Measurements from ENCODE around the gene IGF1R. TPM values are rescaled to one million over a fixed set of nuclear protein-coding genes. Genes with fewer than 3 reads are reported as not detected.

IGF1R gene
- polyA plus RNA-seq, 1 experiment: 21.6 TPM

GRCh38 chr15:98720577-98721565 is 72.5 kb downstream of the IGF1R start:
- DNase-seq (ENCODE audit: low read depth, low spot score): no peak
- POLR2A ChIA-PET: no interaction called here
- CTCF ChIA-PET: interaction anchor here (1.1 kb wide), 1 partner anchor 61 kb away, joined by 8 read pairs; no protein-coding TSS in a partner anchor
- Histone ChIP-seq H3K27ac (ENCODE audit: low read depth, low read length) (no peak overlapping the region), H3K27me3 (ENCODE audit: control insufficient read depth, insufficient read depth, low read length) (no peaks in the 10 kb centered on the region), H3K9me3 (ENCODE audit: control insufficient read depth, insufficient read depth, low read length) (no peaks in the 10 kb centered on the region), H3K4me3 (ENCODE audit: low read depth, low read length) (no peak overlapping the region)
- no peak for TF ChIP-seq CTCF (IDR thresholded peaks at IDR 0.05; ENCODE audit: low read depth, low read length)

- H3K27ac ChIP-seq (ENCODE audit: low read depth, low read length): no peak overlapping the region
- ChIA-PET CTCF (no interaction called here), POLR2A (no interaction called here)
- H3K27me3 ChIP-seq (ENCODE audit: control insufficient read depth, insufficient read depth, low read length): no peaks in the 10 kb centered on the region
- no peaks in the 10 kb centered on the region for H3K9me3 ChIP-seq (ENCODE audit: control insufficient read depth, insufficient read depth, low read length)
- no peak for DNase-seq (ENCODE audit: low read depth, low spot score)
- H3K4me3 ChIP-seq (ENCODE audit: low read depth, low read length): no peak overlapping the region
- no peak for TF ChIP-seq CTCF (IDR thresholded peaks at IDR 0.05; ENCODE audit: low read depth, low read length)
Measured at GRCh38 chr15:98722209-98722608, 73.9 kb downstream of the IGF1R start.

GRCh38 chr15:98722645-98723044 is 74.3 kb downstream of the IGF1R start:
- ChIA-PET POLR2A (no interaction called here), CTCF (no interaction called here)
- TF ChIP-seq CTCF (IDR thresholded peaks at IDR 0.05; ENCODE audit: low read depth, low read length): no peak
- no peak overlapping the region for H3K4me3 ChIP-seq (ENCODE audit: low read depth, low read length)
- no peak for DNase-seq (ENCODE audit: low read depth, low spot score)
- H3K27me3 ChIP-seq (ENCODE audit: control insufficient read depth, insufficient read depth, low read length): no peaks in the 10 kb centered on the region
- no peaks in the 10 kb centered on the region for H3K9me3 ChIP-seq (ENCODE audit: control insufficient read depth, insufficient read depth, low read length)
- H3K27ac ChIP-seq (ENCODE audit: low read depth, low read length): no peak overlapping the region

- Histone ChIP-seq H3K9me3 (ENCODE audit: control insufficient read depth, insufficient read depth, low read length) (no peaks in the 10 kb centered on the region), H3K27ac (ENCODE audit: low read depth, low read length) (no peak overlapping the region), H3K27me3 (ENCODE audit: control insufficient read depth, insufficient read depth, low read length) (no peaks in the 10 kb centered on the region), H3K4me3 (ENCODE audit: low read depth, low read length) (no peak overlapping the region)
- ChIA-PET POLR2A (no interaction called here), CTCF (interaction anchor here (1.1 to 1.8 kb wide), 3 partner anchors 36 to 182 kb away, joined by 3 to 6 read pairs (median 3); no protein-coding TSS in a partner anchor)
- TF ChIP-seq CTCF (IDR thresholded peaks at IDR 0.05; ENCODE audit: low read depth, low read length): no peak
- DNase-seq (ENCODE audit: low read depth, low spot score): no peak
Measured at GRCh38 chr15:98723195-98723594, 74.9 kb downstream of the IGF1R start.

- Histone ChIP-seq H3K9me3 (ENCODE audit: control insufficient read depth, insufficient read depth, low read length) (no peaks in the 10 kb centered on the region), H3K27ac (ENCODE audit: low read depth, low read length) (no peak overlapping the region), H3K27me3 (ENCODE audit: control insufficient read depth, insufficient read depth, low read length) (no peaks in the 10 kb centered on the region), H3K4me3 (ENCODE audit: low read depth, low read length) (no peak overlapping the region)
- CTCF ChIA-PET: interaction anchor here (1.1 to 1.8 kb wide), 3 partner anchors 37 to 181 kb away, joined by 3 to 6 read pairs (median 3); no protein-coding TSS in a partner anchor
- TF ChIP-seq CTCF (IDR thresholded peaks at IDR 0.05; ENCODE audit: low read depth, low read length): no peak
- POLR2A ChIA-PET: no interaction called here
- DNase-seq (ENCODE audit: low read depth, low spot score): no peak
Measured at GRCh38 chr15:98724048-98724447, 75.7 kb downstream of the IGF1R start.

Data from AG04450 (cell line).